ENCODE measurements around the gene RAB33A. TPM values are rescaled to one million over a fixed set of nuclear protein-coding genes. Genes with fewer than 3 reads are reported as not detected.

The RAB33A gene
- polyA plus RNA-seq, 1 experiment, result 3.6 TPM

- TF ChIP-seq, protein P1, sequence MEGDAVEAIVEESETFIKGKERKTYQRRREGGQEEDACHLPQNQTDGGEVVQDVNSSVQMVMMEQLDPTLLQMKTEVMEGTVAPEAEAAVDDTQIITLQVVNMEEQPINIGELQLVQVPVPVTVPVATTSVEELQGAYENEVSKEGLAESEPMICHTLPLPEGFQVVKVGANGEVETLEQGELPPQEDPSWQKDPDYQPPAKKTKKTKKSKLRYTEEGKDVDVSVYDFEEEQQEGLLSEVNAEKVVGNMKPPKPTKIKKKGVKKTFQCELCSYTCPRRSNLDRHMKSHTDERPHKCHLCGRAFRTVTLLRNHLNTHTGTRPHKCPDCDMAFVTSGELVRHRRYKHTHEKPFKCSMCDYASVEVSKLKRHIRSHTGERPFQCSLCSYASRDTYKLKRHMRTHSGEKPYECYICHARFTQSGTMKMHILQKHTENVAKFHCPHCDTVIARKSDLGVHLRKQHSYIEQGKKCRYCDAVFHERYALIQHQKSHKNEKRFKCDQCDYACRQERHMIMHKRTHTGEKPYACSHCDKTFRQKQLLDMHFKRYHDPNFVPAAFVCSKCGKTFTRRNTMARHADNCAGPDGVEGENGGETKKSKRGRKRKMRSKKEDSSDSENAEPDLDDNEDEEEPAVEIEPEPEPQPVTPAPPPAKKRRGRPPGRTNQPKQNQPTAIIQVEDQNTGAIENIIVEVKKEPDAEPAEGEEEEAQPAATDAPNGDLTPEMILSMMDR (IDR thresholded peaks at IDR 0.05; ENCODE audit: low read depth, low read length), result no peak
- H3K4me3 ChIP-seq (ENCODE audit: low read depth, low read length), result no peak overlapping the region
- no peaks in the 10 kb centered on the region for H3K27me3 ChIP-seq (ENCODE audit: control insufficient read depth, insufficient read depth, low read length)
- ChIA-PET POLR2A (no interaction called here), CTCF (interaction anchor here (1.9 kb wide), 1 partner anchor 18 kb away, joined by 5 read pairs; no protein-coding TSS in a partner anchor)
- no peak for DNase-seq (ENCODE audit: low read depth, low spot score)
- H3K27ac ChIP-seq (ENCODE audit: low read depth, low read length), result no peak overlapping the region
- H3K9me3 ChIP-seq (ENCODE audit: control insufficient read depth, insufficient read depth, low read length), result no peaks in the 10 kb centered on the region
Observed at GRCh38 chrX:130174937-130175336, 3.2 kb downstream of the RAB33A start.

DNA sequence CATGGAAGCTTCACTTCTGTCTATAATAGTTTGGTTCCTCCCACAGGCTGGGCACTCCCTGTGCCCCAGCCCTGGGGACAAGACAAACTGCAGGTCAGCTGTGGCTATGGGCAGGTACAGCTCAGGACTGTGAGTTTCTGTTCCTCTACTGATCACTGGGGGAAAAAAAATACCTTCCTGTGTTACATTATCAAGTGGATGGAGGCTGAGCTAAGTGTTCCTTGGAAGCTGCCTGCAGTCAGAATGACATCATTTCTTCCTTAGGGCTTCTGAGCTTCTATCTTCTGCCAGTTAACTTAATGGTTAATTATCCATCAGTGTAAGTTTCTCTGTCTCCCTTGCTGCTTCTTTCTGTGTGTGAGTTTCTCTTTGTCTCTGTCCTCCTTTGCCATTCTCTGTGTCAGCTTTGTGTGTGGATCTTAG, 4.6 kb downstream of the RAB33A start:
- DNase-seq (ENCODE audit: low read depth, low spot score), result no peak
- TF ChIP-seq, protein P1 (IDR thresholded peaks at IDR 0.05; ENCODE audit: low read depth, low read length), result no peak
- H3K27me3 ChIP-seq (ENCODE audit: control insufficient read depth, insufficient read depth, low read length), result no peaks in the 10 kb centered on the region
- H3K4me3 ChIP-seq (ENCODE audit: low read depth, low read length), result no peak overlapping the region
- ChIA-PET POLR2A (interaction anchor here (1.0 kb wide), 1 partner anchor 44 kb away, joined by 3 read pairs; no protein-coding TSS in a partner anchor), CTCF (no interaction called here)
- H3K9me3 ChIP-seq (ENCODE audit: control insufficient read depth, insufficient read depth, low read length), result no peaks in the 10 kb centered on the region
- no peak overlapping the region for H3K27ac ChIP-seq (ENCODE audit: low read depth, low read length)

GRCh38 chrX:130176942-130177341, 5.2 kb downstream of the RAB33A start:
- no peak for DNase-seq (ENCODE audit: low read depth, low spot score)
- no peak overlapping the region for H3K4me3 ChIP-seq (ENCODE audit: low read depth, low read length)
- no peak overlapping the region for H3K27ac ChIP-seq (ENCODE audit: low read depth, low read length)
- CTCF ChIA-PET, result interaction anchor here (0.8 kb wide), 1 partner anchor 97 kb away, joined by 3 read pairs; no protein-coding TSS in a partner anchor
- H3K9me3 ChIP-seq (ENCODE audit: control insufficient read depth, insufficient read depth, low read length), result no peaks in the 10 kb centered on the region
- POLR2A ChIA-PET, result interaction anchor here (1.0 kb wide), 1 partner anchor 45 kb away, joined by 3 read pairs; no protein-coding TSS in a partner anchor
- TF ChIP-seq, protein P1 (IDR thresholded peaks at IDR 0.05; ENCODE audit: low read depth, low read length), result no peak
- H3K27me3 ChIP-seq (ENCODE audit: control insufficient read depth, insufficient read depth, low read length), result no peaks in the 10 kb centered on the region

DNA sequence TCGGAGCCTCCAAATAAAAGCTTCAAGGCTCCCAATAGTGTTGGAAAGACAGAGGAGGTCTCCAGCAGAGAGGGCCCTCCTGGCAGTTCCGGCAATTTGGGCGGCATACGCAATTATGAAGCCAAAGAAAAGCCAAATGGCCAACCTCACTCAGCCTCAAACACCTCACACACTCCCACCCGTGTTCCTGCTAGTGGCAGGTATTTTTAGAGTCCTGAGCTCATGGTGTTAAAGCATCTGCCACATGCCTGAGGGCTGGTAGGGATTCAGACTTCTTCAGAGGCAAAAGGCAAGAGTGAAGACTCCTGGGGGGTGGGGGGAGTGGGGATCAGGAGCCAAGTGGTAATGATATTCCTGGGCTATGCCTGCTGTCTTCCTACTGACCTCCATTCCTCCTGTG, 7.4 kb downstream of the RAB33A start:
- ChIA-PET CTCF (no interaction called here), POLR2A (no interaction called here)
- no peak for DNase-seq (ENCODE audit: low read depth, low spot score)
- no peaks in the 10 kb centered on the region for H3K9me3 ChIP-seq (ENCODE audit: control insufficient read depth, insufficient read depth, low read length)
- no peak overlapping the region for H3K27ac ChIP-seq (ENCODE audit: low read depth, low read length)
- H3K27me3 ChIP-seq (ENCODE audit: control insufficient read depth, insufficient read depth, low read length), result no peaks in the 10 kb centered on the region
- TF ChIP-seq, protein P1 (IDR thresholded peaks at IDR 0.05; ENCODE audit: low read depth, low read length), result no peak
- no peak overlapping the region for H3K4me3 ChIP-seq (ENCODE audit: low read depth, low read length)

- no peak for DNase-seq (ENCODE audit: low read depth, low spot score)
- POLR2A ChIA-PET, result no interaction called here
- H3K9me3 ChIP-seq (ENCODE audit: control insufficient read depth, insufficient read depth, low read length), result no peaks in the 10 kb centered on the region
- TF ChIP-seq, protein P1 (IDR thresholded peaks at IDR 0.05; ENCODE audit: low read depth, low read length), result no peak
- no peaks in the 10 kb centered on the region for H3K27me3 ChIP-seq (ENCODE audit: control insufficient read depth, insufficient read depth, low read length)
- CTCF ChIA-PET, result no interaction called here
- H3K27ac ChIP-seq (ENCODE audit: low read depth, low read length), result no peak overlapping the region
- H3K4me3 ChIP-seq (ENCODE audit: low read depth, low read length), result no peak overlapping the region
Observed at GRCh38 chrX:130179579-130180215, 7.9 kb downstream of the RAB33A start.

Data from AG04450 (cell line).